GM18502 (cell line): ENCODE measurements around the gene PAN3.

Experiments
- ATAC-seq: cut with Tn5 transposase; IDR thresholded peaks from one replicate; pipeline ENCODE4 v1.9.1; 2021; ENCODE audit warnings: mild to moderate bottlenecking; ENCODE audit not compliant: unreplicated experiment, poor library complexity

The PAN3 gene

GRCh38 chr13:28326056-28326455 lies 187.7 kb downstream of the PAN3 start:
- ATAC-seq = no peak

GRCh38 chr13:28327373-28328270 lies 189.3 kb downstream of the PAN3 start:
- no peak for ATAC-seq

GRCh38 chr13:28328271-28328607 lies 189.9 kb downstream of the PAN3 start:
- ATAC-seq = no peak

- ATAC-seq = no peak
Measured at GRCh38 chr13:28329395-28330158, 191.2 kb downstream of the PAN3 start.

- no peak for ATAC-seq
Measured at GRCh38 chr13:28333204-28333881, 195.0 kb downstream of the PAN3 start.

- no peak for ATAC-seq
Measured at GRCh38 chr13:28336193-28336657, 197.9 kb downstream of the PAN3 start.

- no peak for ATAC-seq
Measured at GRCh38 chr13:28337166-28338005, 199.0 kb downstream of the PAN3 start.

- ATAC-seq = no peak
Measured at GRCh38 chr13:28338006-28338574, 199.7 kb downstream of the PAN3 start.

- no peak for ATAC-seq
Measured at GRCh38 chr13:28338742-28339141, 200.4 kb downstream of the PAN3 start.

- no peak for ATAC-seq
Measured at GRCh38 chr13:28339419-28339818, 201.1 kb downstream of the PAN3 start.

GRCh38 chr13:28340272-28340793 lies 202.0 kb downstream of the PAN3 start:
- ATAC-seq = no peak

- ATAC-seq = no peak
Measured at GRCh38 chr13:28342251-28342650, 203.9 kb downstream of the PAN3 start.

GRCh38 chr13:28344163-28344562 lies 205.8 kb downstream of the PAN3 start:
- ATAC-seq = no peak
